ENCODE data around the gene IP6K2. TPM values are rescaled to one million over a fixed set of nuclear protein-coding genes. Genes with fewer than 3 reads are reported as not detected.

The IP6K2 gene
- polyA plus RNA-seq, 5 donors = 204 to 224 (median 221) TPM

DNA sequence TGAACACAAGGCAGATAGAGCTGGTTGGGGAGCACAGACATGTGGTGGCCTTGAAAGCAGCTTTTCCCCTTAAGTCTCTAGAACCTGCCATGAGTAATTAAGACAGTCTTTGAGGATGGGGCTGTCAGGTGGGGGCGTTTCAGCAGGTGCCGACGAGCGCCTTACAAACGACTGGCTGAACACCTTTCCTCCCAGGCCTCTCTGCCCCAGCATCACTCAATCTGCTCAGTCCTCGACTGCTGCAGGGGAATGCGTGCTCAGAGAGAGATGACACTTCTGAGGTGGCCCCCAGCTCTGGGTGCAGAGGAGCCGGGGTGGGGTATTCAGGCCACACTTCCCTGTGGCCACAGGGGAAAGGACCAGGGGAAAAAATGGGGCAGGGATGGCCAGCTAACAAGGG is 23.2 kb downstream of the IP6K2 start:
- DNase-seq = no peak

DNA sequence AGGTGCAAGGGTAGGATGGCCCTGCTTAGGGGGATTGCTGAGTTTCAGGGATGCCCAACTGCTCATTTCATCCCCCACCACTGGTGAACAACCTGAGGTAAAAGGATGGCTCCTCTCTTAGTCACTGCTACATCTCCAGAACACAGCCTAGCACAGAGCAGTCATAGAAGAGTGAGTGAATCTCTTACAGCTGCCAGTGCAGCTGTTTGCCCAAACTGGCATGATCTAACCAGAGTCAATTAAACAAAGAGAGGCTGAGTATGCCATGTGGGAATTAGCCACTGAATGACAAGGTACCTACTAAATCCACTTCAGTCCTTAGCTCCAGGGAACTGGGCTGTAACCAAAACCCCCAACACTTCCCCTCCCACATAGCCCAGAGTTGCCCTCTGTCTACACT is 24.5 kb downstream of the IP6K2 start:
- DNase-seq = no peak

DNA sequence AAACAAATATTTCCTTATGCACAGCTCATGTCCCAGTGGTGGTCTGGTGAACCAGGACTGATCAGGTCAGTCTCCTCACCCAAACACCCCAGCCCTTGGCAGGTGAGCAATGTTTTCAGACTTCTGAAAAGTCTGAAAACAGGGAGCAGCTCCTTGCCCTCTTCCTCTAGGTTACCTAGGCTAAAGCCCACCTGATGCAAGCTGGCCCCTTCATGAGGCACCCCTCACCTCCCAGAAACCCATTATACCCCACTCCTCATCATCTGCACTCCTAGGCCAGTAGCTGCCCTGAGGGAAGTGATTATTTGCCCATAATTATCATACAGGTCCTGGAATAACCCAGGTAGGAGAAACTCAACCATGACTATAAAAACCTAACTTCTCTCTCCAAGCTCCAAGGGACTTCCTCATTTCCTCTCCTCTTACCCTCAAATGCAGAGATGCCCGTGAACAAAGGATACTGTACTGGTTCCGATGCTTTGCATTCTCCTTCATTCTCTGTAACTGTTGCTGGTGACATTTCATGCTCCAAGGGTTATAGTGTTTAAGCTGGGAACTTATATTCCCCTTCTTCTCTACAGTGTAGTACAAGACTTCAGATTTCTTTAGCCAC is 26.1 kb downstream of the IP6K2 start:
- no peak for DNase-seq

DNA sequence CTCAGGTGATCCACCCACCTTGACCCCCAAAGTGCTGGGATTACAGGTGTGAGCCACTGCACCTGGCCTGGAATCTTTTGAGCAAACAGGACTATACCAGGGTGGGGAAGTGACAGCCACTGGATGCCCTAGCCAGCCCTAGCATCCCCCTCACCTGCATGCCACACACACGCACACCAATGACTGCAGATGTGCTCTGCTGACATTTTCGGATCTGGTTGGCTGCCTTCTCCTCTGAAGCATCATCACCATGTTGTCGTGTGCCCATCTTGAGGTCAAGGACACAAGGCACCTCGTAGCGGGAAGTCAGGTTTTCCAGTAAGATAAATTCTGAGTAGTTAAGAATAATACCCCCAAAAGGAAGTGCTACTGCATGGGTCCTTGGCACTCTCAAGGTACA is 27.6 kb downstream of the IP6K2 start:
- no peak for DNase-seq

GRCh38 chr3:48688737-48689075 is 28.3 kb downstream of the IP6K2 start:
- no peak for DNase-seq

DNA sequence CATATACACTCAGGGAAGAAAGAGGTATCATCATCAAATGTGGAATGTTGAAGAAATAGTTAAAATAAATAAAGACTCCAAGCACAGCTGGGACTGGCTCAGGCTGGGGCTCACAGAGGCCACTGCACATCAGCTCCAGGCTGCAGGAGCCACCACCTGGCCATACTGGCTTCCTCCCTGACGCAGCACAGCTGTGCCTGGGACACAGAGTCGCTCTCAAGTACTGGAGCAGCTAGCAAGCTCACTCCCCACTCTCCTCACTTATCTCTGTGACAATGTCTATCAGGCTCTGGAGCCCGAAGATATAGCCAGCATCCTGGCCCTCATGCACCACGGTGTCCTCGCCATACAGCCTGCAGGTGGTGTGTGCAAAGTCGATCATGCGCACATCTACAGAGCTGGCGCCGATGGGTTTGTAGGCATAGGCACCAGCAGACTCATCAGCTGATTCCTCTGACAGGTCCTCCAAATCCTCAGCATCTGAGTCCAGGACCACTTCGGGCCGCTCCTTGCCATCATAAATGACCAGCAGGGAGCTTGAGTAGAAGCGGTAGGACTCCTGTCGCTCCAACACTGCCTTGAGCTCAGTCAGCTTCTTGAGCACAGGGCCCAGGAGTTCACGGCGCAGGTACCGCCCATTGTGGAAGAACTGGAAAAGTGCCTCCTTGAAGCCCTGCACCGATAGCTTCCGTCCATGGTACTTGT is 28.8 kb downstream of the IP6K2 start:
- DNase-seq = no peak

DNA sequence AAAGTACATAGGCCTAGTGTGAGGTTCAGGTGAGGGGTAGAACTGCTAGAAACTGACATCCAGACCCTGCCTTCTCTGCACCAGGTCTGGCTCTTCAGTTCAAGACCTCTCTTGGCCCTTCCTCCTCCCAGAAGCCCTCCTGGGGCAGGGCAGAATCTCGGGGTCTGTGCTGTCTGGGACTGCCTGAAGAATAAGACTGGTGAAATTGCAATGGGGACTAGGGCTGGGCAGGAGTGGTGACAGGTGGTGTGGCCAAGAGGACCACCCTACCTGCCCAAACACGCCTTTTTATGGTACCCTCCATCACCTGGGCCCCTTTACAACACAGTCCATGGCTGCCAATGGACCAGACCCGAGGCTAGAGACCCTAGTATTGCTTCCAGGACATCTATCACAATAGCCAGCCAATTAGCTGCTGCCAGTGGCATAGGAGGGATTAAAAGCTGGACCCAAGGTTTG is 29.8 kb downstream of the IP6K2 start:
- DNase-seq = no peak

DNA sequence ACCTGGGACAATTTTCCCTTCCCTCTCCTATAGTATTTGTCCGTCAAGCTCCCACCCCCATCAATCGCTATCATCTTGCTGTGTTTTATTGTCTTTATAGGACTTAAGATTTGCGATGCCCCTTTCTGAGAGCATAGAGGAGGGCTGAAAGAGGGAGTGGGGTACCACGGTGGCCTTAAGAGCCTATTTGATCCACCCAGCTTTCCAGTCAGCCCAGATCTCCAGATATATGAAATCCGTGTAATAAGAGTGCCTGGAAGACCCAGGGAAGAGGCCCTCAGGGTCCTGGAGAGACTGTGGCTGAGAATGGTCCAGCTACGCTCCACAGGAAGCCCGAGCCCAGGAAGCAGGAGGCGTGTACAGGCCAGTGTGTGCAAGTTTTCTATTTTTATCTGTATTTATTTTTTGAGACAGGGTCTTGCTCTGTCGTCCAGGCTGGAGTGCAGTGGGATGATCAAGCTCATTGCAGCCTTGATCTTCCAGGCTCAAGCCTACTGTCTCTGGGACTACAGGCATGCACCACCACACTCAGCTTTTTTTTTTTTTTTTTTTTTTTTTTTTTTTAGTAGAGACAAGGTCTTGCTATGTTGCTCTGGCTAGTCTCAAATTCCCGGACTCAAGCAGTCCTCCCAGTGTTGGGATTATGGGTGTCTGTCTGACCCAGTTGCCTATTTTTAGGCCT is 30.3 kb downstream of the IP6K2 start:
- DNase-seq = no peak

DNA sequence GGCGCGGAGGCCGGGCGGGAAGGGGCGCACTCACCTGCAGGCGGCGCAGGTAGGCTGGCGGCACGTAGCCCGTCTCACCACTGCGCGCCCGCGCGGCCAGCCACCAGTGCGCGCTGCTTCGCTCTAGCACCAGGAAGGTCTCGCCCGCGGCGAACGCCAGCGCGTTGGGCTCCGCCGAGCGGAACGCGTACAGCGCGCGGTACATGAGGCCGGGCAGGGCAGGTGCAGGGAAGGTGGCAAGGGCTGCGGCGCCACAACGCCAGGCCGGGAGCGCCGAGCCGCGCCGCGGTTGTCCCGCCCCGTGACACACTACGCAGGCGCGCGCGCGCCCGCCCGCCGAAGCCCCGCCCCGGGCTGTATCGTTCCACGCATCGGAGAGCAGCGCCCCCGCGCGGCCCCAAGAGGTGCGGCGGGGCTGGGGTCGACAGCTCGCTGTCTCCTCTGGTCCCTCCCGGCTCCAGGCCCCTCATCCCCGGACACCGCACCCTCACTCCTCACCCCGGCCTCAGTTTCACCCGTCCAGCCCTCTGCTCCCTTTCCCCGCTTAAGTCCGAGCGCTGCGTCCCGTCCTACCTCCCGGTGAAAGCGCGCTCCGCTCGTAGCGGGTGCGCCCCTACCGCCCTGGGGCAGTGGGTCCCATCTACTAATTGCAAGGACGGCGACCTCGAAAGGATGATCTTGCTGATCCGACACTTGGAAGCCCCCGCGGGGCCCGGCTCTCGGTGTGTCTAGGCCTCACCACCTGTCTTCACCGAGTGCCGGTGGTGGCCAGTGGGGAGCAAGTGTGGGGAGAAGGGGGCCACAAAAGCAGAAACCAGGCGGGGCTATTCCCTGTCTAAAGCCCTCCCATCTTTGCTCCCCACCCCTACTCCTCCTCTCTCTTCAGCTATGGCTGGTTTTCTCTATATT is 31.2 kb downstream of the IP6K2 start, which contains the start of gene NCKIPSD:
TSS of gene NCKIPSD (minus strand) at position 313 of the 909 bp plus-strand sequence. CDS start at position 205, 108 bp downstream.
- DNase-seq = peak; percentile 88 to 89

DNA sequence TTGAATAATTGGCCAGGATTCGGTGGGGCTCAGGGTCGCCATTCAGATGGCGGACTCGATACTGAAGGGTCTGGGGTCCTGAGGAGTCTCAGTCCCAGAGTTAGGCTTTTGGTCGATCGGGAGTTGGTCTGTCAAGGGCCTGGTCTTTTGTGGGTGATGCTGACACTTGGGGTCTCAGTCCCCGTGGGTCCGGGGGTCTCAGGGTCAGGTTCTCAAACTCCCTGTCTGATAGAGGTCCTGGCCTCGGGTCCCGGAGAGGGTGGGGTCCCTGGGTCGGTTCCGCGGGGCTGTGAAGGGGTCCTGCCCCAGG is 31.8 kb downstream of the IP6K2 start:
- no peak for DNase-seq

DNA sequence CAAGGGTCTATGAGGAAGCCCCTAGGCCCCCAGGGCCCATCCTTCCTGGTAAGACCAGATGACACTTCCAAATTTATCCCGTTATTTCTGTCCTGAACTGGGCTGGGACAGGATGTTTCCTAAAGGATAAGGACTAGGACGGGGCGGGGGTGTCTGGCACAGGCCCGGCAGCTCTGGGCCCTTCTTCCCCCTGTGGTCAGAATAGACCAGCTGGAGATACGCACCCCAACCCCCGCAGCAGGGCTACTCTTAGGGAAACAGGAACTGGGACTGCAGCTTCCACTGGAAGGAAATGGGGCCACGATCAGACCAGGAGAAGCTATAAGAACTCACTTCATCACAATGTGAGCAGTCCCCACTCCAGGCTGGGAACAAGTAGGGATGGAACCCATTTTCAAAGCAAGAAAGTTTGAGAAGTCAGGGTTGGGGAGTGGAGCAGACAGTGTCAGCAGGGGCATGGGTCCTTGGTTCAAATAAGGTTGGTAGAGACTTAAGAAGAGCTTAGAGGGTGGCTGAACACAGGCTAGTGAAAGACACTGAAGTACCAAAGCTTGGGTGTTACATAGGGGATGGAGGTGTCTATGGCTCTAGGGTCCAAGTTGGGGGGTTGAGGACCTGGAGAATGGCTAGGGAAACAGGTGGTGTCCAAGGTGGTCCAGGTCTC is 32.4 kb downstream of the IP6K2 start:
- no peak for DNase-seq

DNA sequence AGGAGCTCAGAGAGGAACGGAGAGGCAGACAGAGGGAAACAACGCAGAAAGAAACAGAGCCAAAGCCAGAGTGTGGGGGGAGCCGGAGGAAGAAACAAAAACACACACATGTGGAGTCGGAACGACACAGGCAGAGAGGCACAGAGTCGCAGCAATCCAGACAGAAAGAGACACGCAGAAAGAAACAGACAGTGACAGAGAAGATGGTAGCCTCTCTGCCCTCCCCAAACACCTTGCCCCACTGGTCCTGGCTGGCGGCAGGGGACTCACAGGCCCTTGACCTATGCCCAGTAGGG is 33.0 kb downstream of the IP6K2 start:
- DNase-seq = no peak

GRCh38 chr3:48682786-48683185 is 34.2 kb downstream of the IP6K2 start:
- no peak for DNase-seq

DNA sequence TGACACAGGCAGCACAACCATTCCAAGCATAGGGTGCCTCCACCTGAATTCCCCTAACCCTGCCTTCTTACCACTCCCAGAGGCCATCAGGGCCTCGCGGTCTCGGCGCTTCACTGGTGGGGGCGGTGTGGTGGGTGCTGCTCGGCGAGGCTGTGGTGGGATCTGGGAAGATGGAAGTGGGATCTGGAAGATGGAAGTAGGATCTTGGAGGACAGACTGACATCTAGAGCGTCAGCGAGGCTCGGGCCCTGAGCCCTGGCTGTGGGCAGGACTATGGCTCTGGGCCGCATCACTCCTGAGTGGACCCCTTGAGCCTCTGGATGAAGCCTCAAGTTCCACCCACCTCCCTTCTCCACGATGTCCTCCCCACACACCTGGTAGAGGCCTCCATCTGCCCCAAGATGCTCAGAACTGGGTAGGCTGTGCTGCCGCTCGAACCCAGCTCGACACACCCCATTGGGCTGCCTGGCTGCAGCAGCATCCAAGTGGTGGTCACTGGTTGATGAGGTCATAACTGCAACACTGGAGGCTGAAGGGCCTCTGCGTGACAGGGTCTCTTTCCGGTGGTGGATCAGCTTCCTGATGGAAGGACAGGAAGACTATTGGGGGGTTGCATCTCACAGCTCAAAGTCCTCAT is 34.9 kb downstream of the IP6K2 start:
- no peak for DNase-seq

DNA sequence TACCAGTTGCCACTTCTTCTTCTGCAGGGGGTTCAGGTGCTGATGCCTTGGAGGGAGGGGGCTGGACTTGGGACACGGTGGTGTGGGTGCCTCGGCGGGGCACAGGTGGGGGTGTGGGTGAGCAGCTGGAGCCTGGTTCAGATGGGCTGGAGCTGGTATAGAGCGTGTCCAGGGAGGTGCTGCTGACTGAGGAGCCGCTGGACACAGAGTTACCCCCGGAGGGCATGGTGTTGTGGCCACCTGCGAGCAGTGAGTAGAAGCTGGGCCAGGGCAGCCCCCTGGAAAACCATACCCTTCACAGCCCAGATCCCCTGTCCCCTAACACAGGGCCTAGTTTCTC is 35.5 kb downstream of the IP6K2 start:
- DNase-seq = no peak

DNA sequence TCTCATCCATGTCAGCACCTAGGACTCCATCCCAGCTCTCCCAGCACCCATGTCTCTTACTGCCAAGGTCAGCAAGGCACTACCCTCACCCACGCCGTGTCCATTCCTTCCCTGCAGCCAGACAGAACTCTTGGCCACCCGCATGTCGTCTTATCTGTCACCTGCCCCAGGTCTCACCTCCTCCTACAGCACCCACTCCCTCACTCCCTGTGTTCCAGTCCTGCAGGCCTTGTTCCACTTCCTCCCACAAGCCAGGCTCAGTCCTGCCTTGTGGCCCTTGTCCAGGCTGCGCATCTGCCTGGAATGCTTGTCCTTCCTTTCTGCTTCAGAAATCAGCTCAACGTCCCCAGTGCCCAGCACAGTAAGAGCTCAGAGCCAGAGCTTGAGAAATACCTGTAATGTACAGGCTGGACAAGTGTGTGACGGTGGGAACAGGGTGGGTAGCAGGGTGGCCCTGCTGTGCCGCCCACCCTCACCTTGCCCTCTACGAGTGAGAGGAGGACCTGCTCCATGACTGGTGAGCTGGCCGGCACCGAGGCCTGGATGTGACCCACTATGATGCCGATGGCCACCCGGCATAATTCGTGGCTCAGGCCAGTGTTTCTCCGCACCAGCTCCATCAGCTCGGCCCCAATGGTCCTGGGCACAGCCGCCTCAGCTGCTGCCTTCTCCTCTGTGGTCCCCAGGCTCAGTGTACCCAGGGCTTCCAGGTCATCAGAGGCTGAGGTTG is 36.0 kb downstream of the IP6K2 start:
- no peak for DNase-seq

DNA sequence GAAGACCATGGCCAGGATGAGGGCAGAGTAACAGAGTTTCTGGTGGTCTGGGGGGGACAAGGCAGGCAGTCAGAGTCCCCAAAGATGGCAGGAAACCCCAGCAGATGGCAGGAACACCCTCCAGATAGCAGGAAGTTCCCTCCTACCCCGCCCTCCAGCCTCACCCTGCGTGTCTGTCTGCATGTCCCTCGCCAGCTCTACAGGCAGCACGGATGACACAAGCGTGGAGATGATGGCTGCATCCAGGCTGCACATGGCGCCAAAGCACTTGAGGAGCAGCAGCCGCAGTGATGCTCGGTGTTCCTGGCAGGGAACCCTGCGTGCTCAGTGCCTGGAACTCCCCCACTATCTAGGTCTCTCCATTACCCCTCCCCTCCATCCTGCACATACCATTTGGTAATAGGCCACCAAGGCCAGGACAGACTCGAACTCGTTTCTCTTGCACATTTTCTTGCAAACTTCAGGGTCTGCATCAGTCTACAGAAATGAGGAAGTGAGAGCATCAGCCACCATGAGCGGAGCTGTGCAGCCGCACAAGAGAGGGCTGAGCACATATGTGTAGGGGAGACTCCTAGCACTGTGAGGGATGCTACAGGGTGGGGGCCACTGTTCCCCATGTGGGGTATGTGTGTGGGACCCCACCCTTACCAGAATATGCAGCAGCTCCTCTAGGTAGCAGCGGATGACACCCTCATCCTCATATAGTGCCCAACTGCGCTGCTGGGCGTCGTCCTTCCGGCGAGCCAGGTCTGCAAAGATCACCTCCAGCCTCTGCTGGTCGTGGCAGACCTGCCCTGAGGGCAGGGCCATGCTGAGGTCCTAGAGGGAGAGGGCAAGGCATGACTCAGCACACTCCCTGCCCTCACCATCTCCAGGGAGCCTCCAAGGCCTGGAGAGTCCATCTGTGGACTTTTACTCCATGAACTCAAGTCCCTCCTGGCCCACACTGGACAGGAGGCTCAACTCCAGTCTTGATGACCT is 37.3 kb downstream of the IP6K2 start:
- no peak for DNase-seq

DNA sequence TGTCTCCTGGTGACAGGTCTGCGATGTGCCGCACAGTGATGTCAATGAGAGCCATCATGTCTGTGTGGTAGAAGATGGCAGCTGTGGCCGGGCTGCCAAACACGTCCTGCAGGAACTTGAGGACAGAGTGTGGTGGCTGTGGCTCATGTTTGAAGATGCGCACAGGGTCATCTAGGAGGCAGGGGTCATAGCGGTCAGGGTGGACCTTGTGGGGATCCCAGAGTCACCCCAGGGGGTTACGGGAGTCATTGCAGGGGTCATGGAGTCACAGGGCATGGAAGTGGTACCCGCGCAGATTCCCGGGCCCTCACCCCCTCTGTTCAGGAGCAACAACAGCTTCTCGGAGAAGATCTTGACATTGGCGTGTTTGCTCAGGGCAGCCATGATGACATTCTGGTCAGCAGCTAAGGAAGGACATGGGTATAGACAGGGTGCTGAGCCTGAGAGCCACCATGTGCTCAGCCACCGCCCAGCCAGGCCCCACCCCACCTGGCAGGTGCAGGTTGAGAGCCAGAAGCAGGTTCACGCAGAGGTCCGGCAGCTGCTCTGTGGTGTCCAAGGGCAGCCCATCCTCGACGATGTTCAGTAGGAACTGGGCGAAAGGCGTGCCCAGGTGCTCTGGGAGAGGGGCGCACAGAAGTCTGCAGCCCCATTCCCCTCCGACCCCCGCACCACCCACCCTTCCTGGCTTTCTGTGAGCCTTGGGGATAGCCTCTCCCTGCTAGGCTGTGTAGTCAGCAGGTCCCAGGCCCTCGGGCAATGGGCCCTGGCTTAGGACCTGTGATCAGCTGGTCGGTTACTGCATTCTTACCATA is 38.2 kb downstream of the IP6K2 start:
- no peak for DNase-seq

GRCh38 chr3:48678056-48678455 is 39.0 kb downstream of the IP6K2 start:
- no peak for DNase-seq
